Measurements from ENCODE around the gene ELMOD1. TPM values are rescaled to one million over a fixed set of nuclear protein-coding genes. Genes with fewer than 3 reads are reported as not detected.

Gene ELMOD1
- total RNA-seq, 1 donor from 2014 or later, result 0.53 TPM

GRCh38 chr11:107683807-107684206 is 92.9 kb downstream of the ELMOD1 start:
- DNase-seq (ENCODE audit: low read depth, low spot score), result no peak

GRCh38 chr11:107688322-107688918 is 97.5 kb downstream of the ELMOD1 start:
- DNase-seq (ENCODE audit: low read depth, low spot score), result no peak

DNA sequence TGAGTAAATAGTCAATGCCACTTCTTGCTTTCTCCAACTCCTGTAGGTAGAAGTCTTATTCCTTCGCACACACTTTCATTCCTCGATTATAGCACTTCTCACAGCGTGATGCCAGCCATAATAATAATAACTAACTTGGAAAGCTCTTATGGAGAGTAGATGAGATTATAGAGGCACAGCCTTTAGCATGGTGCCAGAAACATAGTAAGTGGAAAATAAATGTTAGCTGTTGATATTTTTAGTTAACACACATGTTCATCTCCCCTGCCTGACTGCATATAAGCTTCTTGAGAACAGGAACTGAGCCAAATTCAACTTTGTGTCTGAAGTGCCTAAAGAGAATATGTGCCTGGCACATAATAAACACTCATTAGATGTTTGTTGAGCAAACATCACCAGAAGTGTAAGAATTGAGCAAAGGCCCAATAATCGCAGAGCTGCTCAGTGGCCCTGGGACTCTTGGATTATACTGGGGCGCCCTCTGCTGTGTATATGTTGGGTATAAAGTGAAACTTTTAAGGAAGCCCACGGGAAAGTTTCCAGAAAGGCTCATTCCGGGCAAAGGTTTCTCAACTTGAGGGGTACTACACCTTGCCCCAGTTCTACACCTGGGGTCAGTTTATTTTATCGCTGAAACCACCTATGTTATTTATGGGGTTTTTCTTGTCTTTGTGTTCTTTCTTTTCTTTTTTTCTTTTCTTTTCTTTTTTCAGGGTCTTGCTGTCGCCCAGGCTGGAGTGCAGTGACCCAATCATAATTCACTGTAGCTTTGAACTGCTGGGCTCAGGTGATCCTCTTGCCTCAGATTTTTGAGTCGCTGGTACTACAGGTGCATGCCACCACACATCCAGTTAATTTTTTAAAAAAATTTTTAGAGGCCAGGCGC is 98.6 kb downstream of the ELMOD1 start:
- peak; percentile 5 for DNase-seq (ENCODE audit: low read depth, low spot score)

DNA sequence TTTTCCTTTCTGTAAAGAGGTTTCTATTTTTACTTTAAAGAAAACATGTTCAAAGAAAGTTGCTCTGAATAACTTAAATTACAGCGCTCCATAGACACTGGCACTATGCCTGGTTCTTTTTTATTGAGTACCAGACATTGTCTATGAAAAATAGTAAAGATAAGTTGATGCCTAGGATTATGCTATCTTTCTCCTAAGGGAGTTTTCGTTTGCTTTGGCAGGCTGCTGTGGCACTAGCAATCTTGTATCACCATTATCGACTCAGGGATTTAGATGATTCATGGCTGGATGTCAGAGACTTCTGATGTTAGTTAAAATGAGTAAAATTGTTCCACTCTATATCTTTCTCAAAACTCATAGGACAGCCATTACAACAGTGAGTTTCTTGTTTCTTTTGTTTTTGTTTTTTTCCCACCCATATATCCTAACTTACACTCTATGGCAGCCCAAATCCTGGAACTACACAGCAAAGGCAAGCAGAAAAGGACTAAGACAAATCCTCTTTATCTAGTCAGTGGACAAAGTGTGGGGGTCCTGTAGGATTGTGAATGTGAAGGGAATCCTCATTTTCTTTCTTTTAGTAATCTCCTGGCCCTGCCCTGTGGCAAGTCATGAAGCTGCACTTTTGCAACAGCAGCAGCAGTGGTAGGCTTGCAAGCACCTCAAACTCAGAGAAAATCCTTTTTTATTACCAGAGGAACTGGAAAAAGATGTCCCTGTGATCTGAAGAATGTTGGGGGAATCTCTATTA is 100.2 kb downstream of the ELMOD1 start:
- no peak for DNase-seq (ENCODE audit: low read depth, low spot score)

GRCh38 chr11:107695446-107695845 is 104.5 kb downstream of the ELMOD1 start:
- no peak for DNase-seq (ENCODE audit: low read depth, low spot score)

GRCh38 chr11:107696140-107696539 is 105.2 kb downstream of the ELMOD1 start:
- DNase-seq (ENCODE audit: low read depth, low spot score), result peak; percentile 85

GRCh38 chr11:107697291-107697690 is 106.3 kb downstream of the ELMOD1 start:
- no peak for DNase-seq (ENCODE audit: low read depth, low spot score)

GRCh38 chr11:107699371-107700285 is 108.7 kb downstream of the ELMOD1 start:
- DNase-seq (ENCODE audit: low read depth, low spot score), result no peak

GRCh38 chr11:107702109-107702660 is 111.2 kb downstream of the ELMOD1 start:
- no peak for DNase-seq (ENCODE audit: low read depth, low spot score)

GRCh38 chr11:107702723-107703122 is 111.8 kb downstream of the ELMOD1 start:
- DNase-seq (ENCODE audit: low read depth, low spot score), result no peak

GRCh38 chr11:107704451-107704850 is 113.5 kb downstream of the ELMOD1 start:
- no peak for DNase-seq (ENCODE audit: low read depth, low spot score)

DNA sequence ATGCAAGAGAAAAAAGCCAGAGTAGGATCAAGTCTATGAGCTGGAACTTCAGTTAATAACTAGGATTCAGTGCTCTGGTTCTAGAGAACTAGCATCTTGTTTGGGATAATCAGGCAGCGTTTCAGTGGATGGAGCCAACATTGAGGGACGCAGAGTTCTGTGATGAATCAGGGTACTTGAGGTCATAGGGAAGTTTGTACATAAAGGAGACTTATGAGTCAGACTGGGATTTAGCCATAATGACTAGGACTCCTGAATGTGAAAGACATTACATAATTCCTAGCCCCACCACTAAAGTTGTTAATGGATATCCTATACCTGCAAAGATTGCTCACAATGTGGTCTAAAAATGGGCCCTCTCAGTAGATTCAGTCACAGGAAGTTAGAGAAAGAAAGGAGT is 114.1 kb downstream of the ELMOD1 start:
- no peak for DNase-seq (ENCODE audit: low read depth, low spot score)

DNA sequence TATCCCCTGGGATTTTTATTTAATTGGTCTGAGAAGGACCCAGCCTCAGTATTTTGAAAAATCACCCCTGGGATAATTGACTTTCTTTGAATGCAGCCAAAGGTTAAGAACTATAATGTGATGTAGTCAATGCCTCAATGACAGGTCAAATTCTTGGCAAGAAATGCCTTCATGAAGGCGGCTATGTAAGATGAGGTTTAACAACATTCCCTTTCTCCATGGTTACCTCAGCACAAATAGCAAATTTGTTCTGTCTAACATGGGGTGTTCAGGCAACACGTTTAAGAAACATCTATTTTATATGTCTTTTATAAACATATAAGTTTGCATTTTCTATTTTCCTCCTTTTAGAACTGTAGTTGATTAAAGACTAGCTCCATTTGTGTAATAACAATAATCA is 115.6 kb downstream of the ELMOD1 start:
- no peak for DNase-seq (ENCODE audit: low read depth, low spot score)

DNA sequence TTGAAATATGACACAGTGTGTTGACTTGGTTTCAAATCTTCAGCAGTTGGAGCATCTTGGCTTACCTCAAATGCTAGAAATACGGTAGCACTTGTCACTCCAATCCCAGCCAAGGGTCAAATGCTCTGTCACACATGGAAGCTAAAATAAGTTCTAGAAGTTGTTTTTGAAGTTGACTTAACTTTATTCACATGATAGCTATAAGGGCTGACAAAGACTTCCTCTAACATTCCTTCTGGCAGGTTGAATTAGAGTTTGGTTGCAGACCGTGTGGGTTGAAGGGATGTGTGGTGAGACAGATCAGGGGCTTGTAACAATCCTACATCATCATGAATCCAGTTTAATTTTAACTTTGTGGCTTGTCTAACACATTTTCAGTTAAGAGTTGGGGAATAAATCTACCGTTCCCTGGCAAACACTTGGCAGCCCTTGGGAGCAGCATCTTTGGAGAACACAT is 116.3 kb downstream of the ELMOD1 start:
- no peak for DNase-seq (ENCODE audit: low read depth, low spot score)

- DNase-seq (ENCODE audit: low read depth, low spot score), result no peak
These were observed 116.9 kb downstream of the ELMOD1 start for GRCh38 chr11:107707807-107708206.

GRCh38 chr11:107708792-107709191 is 117.8 kb downstream of the ELMOD1 start:
- no peak for DNase-seq (ENCODE audit: low read depth, low spot score)

DNA sequence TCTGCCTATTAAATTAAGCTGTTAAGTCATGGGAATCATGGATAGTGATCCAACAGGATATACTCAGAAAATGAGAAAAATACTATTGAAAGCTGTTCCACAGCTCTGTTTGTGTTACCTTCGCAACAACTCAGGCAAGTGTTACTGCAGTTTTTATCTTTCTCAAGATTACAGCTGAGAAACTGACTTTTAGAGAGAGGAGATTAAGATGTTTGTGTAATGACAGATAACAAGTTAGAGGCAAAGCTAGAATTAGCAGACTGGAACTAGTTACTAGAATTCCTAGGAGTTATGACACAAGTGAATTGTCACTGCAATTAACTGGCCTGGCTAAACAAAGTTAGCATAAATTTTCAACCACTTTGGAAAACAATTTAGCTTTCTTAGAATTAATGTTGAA is 119.4 kb downstream of the ELMOD1 start:
- DNase-seq (ENCODE audit: low read depth, low spot score), result no peak

DNA sequence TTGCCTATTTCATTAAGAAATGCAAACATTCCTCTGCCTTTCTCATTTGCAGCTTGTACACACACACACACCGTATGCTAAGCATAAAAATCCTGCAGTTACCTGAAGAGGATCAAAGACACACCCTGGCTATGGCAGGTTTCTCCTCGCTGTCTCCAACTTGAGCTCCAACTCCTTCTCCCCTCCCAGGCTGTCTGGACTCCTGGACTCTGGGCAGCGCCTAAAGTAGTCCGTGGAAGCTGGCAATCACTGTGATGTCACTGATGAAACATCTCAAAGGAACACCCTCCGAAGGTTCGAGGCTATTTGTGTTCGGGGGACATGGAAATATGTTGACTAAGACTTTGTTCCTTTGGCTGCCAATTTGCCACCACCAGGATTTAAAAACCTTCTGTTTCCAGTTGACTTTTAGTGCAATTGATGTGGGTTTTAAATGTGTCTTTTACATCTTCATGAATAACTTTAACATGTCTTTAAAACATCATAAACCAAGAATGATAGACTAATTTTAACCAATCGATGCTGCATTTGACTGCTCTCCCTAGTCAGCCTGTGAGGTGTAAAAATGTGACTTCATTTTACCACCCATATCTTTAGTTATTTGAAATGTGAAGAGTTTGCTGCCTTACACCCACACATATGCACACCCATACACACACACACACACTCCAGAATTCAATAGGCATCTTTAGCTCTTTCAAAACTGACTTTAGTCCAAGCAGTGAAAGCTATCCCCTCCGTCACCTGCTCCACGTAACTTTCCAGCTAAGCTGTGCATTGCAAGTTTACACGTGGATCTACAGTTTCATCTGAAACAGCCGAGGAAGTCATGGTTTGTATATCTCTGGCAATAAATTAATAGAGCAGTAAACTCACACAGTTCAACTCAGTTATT is 121.2 kb downstream of the ELMOD1 start, which contains the start of gene SLN:
TSS of gene SLN (minus strand) at position 196 of the 895 bp plus-strand sequence.
- no peak for DNase-seq (ENCODE audit: low read depth, low spot score)

- no peak for DNase-seq (ENCODE audit: low read depth, low spot score)
These were observed 122.1 kb downstream of the ELMOD1 start for GRCh38 chr11:107713009-107713408.
